Measurements from ENCODE around the gene AMMECR1. TPM values are rescaled to one million over a fixed set of nuclear protein-coding genes. Genes with fewer than 3 reads are reported as not detected.

Gene AMMECR1
- total RNA-seq, 1 experiment from 2014 or later = 15.0 TPM

GRCh38 chrX:110359273-110359672 is 41.4 kb upstream of the AMMECR1 start:
- H3K36me3 ChIP-seq (ENCODE audit: control insufficient read depth, insufficient read depth, low read length) = no peaks in the 10 kb centered on the region
- no TSS peak for BruUV-seq (replicated peaks)
- DNase-seq (ENCODE audit: low read depth, low spot score) (no peak), ATAC-seq (no peak)
- H3K9me3 ChIP-seq (ENCODE audit: control insufficient read depth, insufficient read depth, low read depth, low read length) = no peaks in the 10 kb centered on the region
- in situ Hi-C loops (cut with HindIII; ENCODE audit: low pct_unique_long_range_greater_than_20kb, low sequenced_read_pairs) = no loop called here
- H3K4me3 ChIP-seq (ENCODE audit: low read depth in 2 of 2, low read length in 2 of 2) = no peak overlapping the region
- peaks cover 2% of the 10 kb centered on the region for H3K27me3 ChIP-seq (ENCODE audit: control insufficient read depth, insufficient read depth, low read length)
- intact Hi-C loops (cut with micrococcal nuclease; ENCODE audit: unreplicated experiment) = no loop called here
- ChIA-PET CTCF (no interaction called here), POLR2A (no interaction called here)
- TF ChIP-seq REST (IDR thresholded peaks at IDR 0.05; ENCODE audit: insufficient read depth in 1 of 2, low read depth in 2 of 2, low read length in 1 of 2) (no peak), POLR2AphosphoS5 (IDR thresholded peaks at IDR 0.05; ENCODE audit: low read depth, low read length) (no peak), TCF7L2 (IDR thresholded peaks at IDR 0.05; ENCODE audit: low read depth, low read length) (no peak), SIN3A (IDR thresholded peaks at IDR 0.05; ENCODE audit: borderline replicate concordance, insufficient read depth, low read depth, low read length) (no peak), CTCF (IDR thresholded peaks at IDR 0.05) (no peak; the same call in 1 of the 2 replicates)
- H3K4me1 ChIP-seq (ENCODE audit: control insufficient read depth, insufficient read depth, low read length) = no peaks in the 10 kb centered on the region
- H3K27ac ChIP-seq (ENCODE audit: low read length) = no peak overlapping the region

- intact Hi-C loops (cut with micrococcal nuclease; ENCODE audit: unreplicated experiment) (no loop called here), in situ Hi-C loops (cut with HindIII; ENCODE audit: low pct_unique_long_range_greater_than_20kb, low sequenced_read_pairs) (no loop called here)
- Histone ChIP-seq H3K9me3 (ENCODE audit: control insufficient read depth, insufficient read depth, low read depth, low read length) (no peaks in the 10 kb centered on the region), H3K36me3 (ENCODE audit: control insufficient read depth, insufficient read depth, low read length) (no peaks in the 10 kb centered on the region), H3K4me3 (ENCODE audit: low read depth in 2 of 2, low read length in 2 of 2) (no peak within 1 kb of the TSS), H3K4me1 (ENCODE audit: control insufficient read depth, insufficient read depth, low read length) (no peaks in the 10 kb centered on the region), H3K27ac (ENCODE audit: low read length) (no peak within 1 kb of the TSS), H3K27me3 (ENCODE audit: control insufficient read depth, insufficient read depth, low read length) (peaks cover 2% of the 10 kb centered on the region)
- ChIA-PET POLR2A (no interaction called here), CTCF (no interaction called here)
- no peak for TF ChIP-seq TCF7L2 (IDR thresholded peaks at IDR 0.05; ENCODE audit: low read depth, low read length)
- no peak for TF ChIP-seq POLR2AphosphoS5 (IDR thresholded peaks at IDR 0.05; ENCODE audit: low read depth, low read length)
- TF ChIP-seq REST (IDR thresholded peaks at IDR 0.05; ENCODE audit: insufficient read depth in 1 of 2, low read depth in 2 of 2, low read length in 1 of 2) = no peak
- no peak for TF ChIP-seq CTCF (IDR thresholded peaks at IDR 0.05)
- TF ChIP-seq SIN3A (IDR thresholded peaks at IDR 0.05; ENCODE audit: borderline replicate concordance, insufficient read depth, low read depth, low read length) = no peak
- no peak for DNase-seq (ENCODE audit: low read depth, low spot score)
- no TSS peak for BruUV-seq (replicated peaks)
- ATAC-seq = no peak
These were observed 40.7 kb upstream of the AMMECR1 start, which contains the start of gene RTL9 for GRCh38 chrX:110358548-110358947. RTL9 (plus strand) TSS chrX:110358848; CDS start chrX:110450618, 91,770 bp downstream.

All from Panc1 (cell line).